ENCODE results near the gene SEPTIN8. TPM values are rescaled to one million over a fixed set of nuclear protein-coding genes. Genes with fewer than 3 reads are reported as not detected.

The SEPTIN8 gene
- polyA plus RNA-seq, 4 donors: 14.6 to 38.8 (median 26.3) TPM

- H3K27ac ChIP-seq (ENCODE audit: low read depth in 1 of 3, low read length in 2 of 3): no peak overlapping the region
- no peaks in the 10 kb centered on the region for H3K4me1 ChIP-seq (ENCODE audit: control insufficient read depth in 3 of 3, insufficient read depth in 2 of 3, low read depth in 1 of 3, low read length in 2 of 3)
- H3K27me3 ChIP-seq (ENCODE audit: control insufficient read depth in 3 of 3, insufficient read depth in 3 of 3, low read length in 3 of 3): no peaks in the 10 kb centered on the region
- no peaks in the 10 kb centered on the region for H3K36me3 ChIP-seq (ENCODE audit: control insufficient read depth in 3 of 3, insufficient read depth in 2 of 3, low read depth in 1 of 3, low read length in 3 of 3)
- peaks cover 0 to 7% of the 10 kb centered on the region in 2 donors for H3K9me3 ChIP-seq (ENCODE audit: control insufficient read depth in 2 of 2, insufficient read depth in 1 of 2, low read depth in 1 of 2, low read length in 1 of 2)
- 67 to 82% (median 78%) methylated on average over 2 of the region's 2 CpGs for WGBS, 3 donors
- no peak for DNase-seq
- no peak for FAIRE-seq
- H3K4me3 ChIP-seq (ENCODE audit: low read depth in 1 of 3, low read length in 3 of 3): no peak overlapping the region
Measured at GRCh38 chr5:132799392-132799791, 22.4 kb upstream of the SEPTIN8 start.

GRCh38 chr5:132797651-132798050 is 20.6 kb upstream of the SEPTIN8 start:
- no peaks in the 10 kb centered on the region for H3K36me3 ChIP-seq (ENCODE audit: control insufficient read depth in 3 of 3, insufficient read depth in 2 of 3, low read depth in 1 of 3, low read length in 3 of 3)
- H3K27me3 ChIP-seq (ENCODE audit: control insufficient read depth in 3 of 3, insufficient read depth in 3 of 3, low read length in 3 of 3): no peaks in the 10 kb centered on the region
- H3K4me3 ChIP-seq (ENCODE audit: low read depth in 1 of 3, low read length in 3 of 3): no peak overlapping the region
- WGBS, 3 donors: 67 to 91% (median 88%) methylated on average over 2 of the region's 2 CpGs
- H3K4me1 ChIP-seq (ENCODE audit: control insufficient read depth in 3 of 3, insufficient read depth in 2 of 3, low read depth in 1 of 3, low read length in 2 of 3): no peaks in the 10 kb centered on the region
- FAIRE-seq: no peak
- DNase-seq: no peak
- peaks cover 0 to 4% of the 10 kb centered on the region in 2 donors for H3K9me3 ChIP-seq (ENCODE audit: control insufficient read depth in 2 of 2, insufficient read depth in 1 of 2, low read depth in 1 of 2, low read length in 1 of 2)
- no peak overlapping the region for H3K27ac ChIP-seq (ENCODE audit: low read depth in 1 of 3, low read length in 2 of 3)

GRCh38 chr5:132791026-132791425 is 14.0 kb upstream of the SEPTIN8 start:
- no peaks in the 10 kb centered on the region for H3K27me3 ChIP-seq (ENCODE audit: control insufficient read depth in 3 of 3, insufficient read depth in 3 of 3, low read length in 3 of 3)
- no peaks in the 10 kb centered on the region for H3K9me3 ChIP-seq (ENCODE audit: control insufficient read depth in 2 of 2, insufficient read depth in 1 of 2, low read depth in 1 of 2, low read length in 1 of 2)
- no peak overlapping the region for H3K27ac ChIP-seq (ENCODE audit: low read depth in 1 of 3, low read length in 2 of 3)
- H3K36me3 ChIP-seq (ENCODE audit: control insufficient read depth in 3 of 3, insufficient read depth in 2 of 3, low read depth in 1 of 3, low read length in 3 of 3): no peaks in the 10 kb centered on the region
- FAIRE-seq (no peak), DNase-seq (no peak)
- WGBS, 3 donors: 96 to 98% (median 97%) methylated on average over 3 of the region's 3 CpGs
- no peaks in the 10 kb centered on the region for H3K4me1 ChIP-seq (ENCODE audit: control insufficient read depth in 3 of 3, insufficient read depth in 2 of 3, low read depth in 1 of 3, low read length in 2 of 3)
- H3K4me3 ChIP-seq (ENCODE audit: low read depth in 1 of 3, low read length in 3 of 3): no peak overlapping the region

- no peaks in the 10 kb centered on the region for H3K27me3 ChIP-seq (ENCODE audit: control insufficient read depth in 3 of 3, insufficient read depth in 3 of 3, low read length in 3 of 3)
- no peaks in the 10 kb centered on the region for H3K4me1 ChIP-seq (ENCODE audit: control insufficient read depth in 3 of 3, insufficient read depth in 2 of 3, low read depth in 1 of 3, low read length in 2 of 3)
- no peaks in the 10 kb centered on the region for H3K36me3 ChIP-seq (ENCODE audit: control insufficient read depth in 3 of 3, insufficient read depth in 2 of 3, low read depth in 1 of 3, low read length in 3 of 3)
- no peak for DNase-seq
- no peak overlapping the region for H3K4me3 ChIP-seq (ENCODE audit: low read depth in 1 of 3, low read length in 3 of 3)
- no peak for FAIRE-seq
- H3K27ac ChIP-seq (ENCODE audit: low read depth in 1 of 3, low read length in 2 of 3): no peak overlapping the region
- H3K9me3 ChIP-seq (ENCODE audit: control insufficient read depth in 2 of 2, insufficient read depth in 1 of 2, low read depth in 1 of 2, low read length in 1 of 2): no peaks in the 10 kb centered on the region
- WGBS, 3 donors: 66 to 77% (median 67%) methylated on average over 2 of the region's 2 CpGs
Measured at GRCh38 chr5:132790201-132790865, 13.3 kb upstream of the SEPTIN8 start.

GRCh38 chr5:132788990-132789886 is 12.2 kb upstream of the SEPTIN8 start:
- FAIRE-seq (no peak), DNase-seq (no peak)
- no peak overlapping the region for H3K27ac ChIP-seq (ENCODE audit: low read depth in 1 of 3, low read length in 2 of 3)
- H3K36me3 ChIP-seq (ENCODE audit: control insufficient read depth in 3 of 3, insufficient read depth in 2 of 3, low read depth in 1 of 3, low read length in 3 of 3): no peaks in the 10 kb centered on the region
- 84 to 91% (median 88%) methylated on average over 8 of the region's 8 CpGs for WGBS, 3 donors
- H3K9me3 ChIP-seq (ENCODE audit: control insufficient read depth in 2 of 2, insufficient read depth in 1 of 2, low read depth in 1 of 2, low read length in 1 of 2): no peaks in the 10 kb centered on the region
- no peaks in the 10 kb centered on the region for H3K27me3 ChIP-seq (ENCODE audit: control insufficient read depth in 3 of 3, insufficient read depth in 3 of 3, low read length in 3 of 3)
- H3K4me1 ChIP-seq (ENCODE audit: control insufficient read depth in 3 of 3, insufficient read depth in 2 of 3, low read depth in 1 of 3, low read length in 2 of 3): no peaks in the 10 kb centered on the region
- H3K4me3 ChIP-seq (ENCODE audit: low read depth in 1 of 3, low read length in 3 of 3): no peak overlapping the region

- no peaks in the 10 kb centered on the region for H3K4me1 ChIP-seq (ENCODE audit: control insufficient read depth in 3 of 3, insufficient read depth in 2 of 3, low read depth in 1 of 3, low read length in 2 of 3)
- WGBS, 3 donors: 82 to 95% (median 90%) methylated on average over 1 of the region's 1 CpG
- no peaks in the 10 kb centered on the region for H3K27me3 ChIP-seq (ENCODE audit: control insufficient read depth in 3 of 3, insufficient read depth in 3 of 3, low read length in 3 of 3)
- no peak for DNase-seq
- no peaks in the 10 kb centered on the region for H3K9me3 ChIP-seq (ENCODE audit: control insufficient read depth in 2 of 2, insufficient read depth in 1 of 2, low read depth in 1 of 2, low read length in 1 of 2)
- FAIRE-seq: no peak
- H3K27ac ChIP-seq (ENCODE audit: low read depth in 1 of 3, low read length in 2 of 3): no peak overlapping the region
- H3K4me3 ChIP-seq (ENCODE audit: low read depth in 1 of 3, low read length in 3 of 3): no peak overlapping the region
- no peaks in the 10 kb centered on the region for H3K36me3 ChIP-seq (ENCODE audit: control insufficient read depth in 3 of 3, insufficient read depth in 2 of 3, low read depth in 1 of 3, low read length in 3 of 3)
Measured at GRCh38 chr5:132788508-132788907, 11.5 kb upstream of the SEPTIN8 start.

- no peaks in the 10 kb centered on the region for H3K9me3 ChIP-seq (ENCODE audit: control insufficient read depth in 2 of 2, insufficient read depth in 1 of 2, low read depth in 1 of 2, low read length in 1 of 2)
- no peak for FAIRE-seq
- 94 to 100% (median 95%) methylated on average over 1 of the region's 1 CpG for WGBS, 3 donors
Measured at GRCh38 chr5:132787076-132787475, 10.0 kb upstream of the SEPTIN8 start.

GRCh38 chr5:132785864-132786263 is 8.8 kb upstream of the SEPTIN8 start:
- H3K27me3 ChIP-seq (ENCODE audit: control insufficient read depth in 3 of 3, insufficient read depth in 3 of 3, low read length in 3 of 3): no peaks in the 10 kb centered on the region
- DNase-seq (no peak), FAIRE-seq (no peak)
- no peaks in the 10 kb centered on the region for H3K9me3 ChIP-seq (ENCODE audit: control insufficient read depth in 2 of 2, insufficient read depth in 1 of 2, low read depth in 1 of 2, low read length in 1 of 2)
- H3K27ac ChIP-seq (ENCODE audit: low read depth in 1 of 3, low read length in 2 of 3): no peak overlapping the region
- WGBS, 3 donors: 89 to 96% (median 93%) methylated on average over 4 of the region's 4 CpGs
- H3K36me3 ChIP-seq (ENCODE audit: control insufficient read depth in 3 of 3, insufficient read depth in 2 of 3, low read depth in 1 of 3, low read length in 3 of 3): no peaks in the 10 kb centered on the region
- no peak overlapping the region for H3K4me3 ChIP-seq (ENCODE audit: low read depth in 1 of 3, low read length in 3 of 3)
- H3K4me1 ChIP-seq (ENCODE audit: control insufficient read depth in 3 of 3, insufficient read depth in 2 of 3, low read depth in 1 of 3, low read length in 2 of 3): no peaks in the 10 kb centered on the region

More at GRCh38 chr5:132787076-132787475, 10.0 kb upstream of the SEPTIN8 start:
- no peak for DNase-seq
- Histone ChIP-seq H3K36me3 (ENCODE audit: control insufficient read depth in 3 of 3, insufficient read depth in 2 of 3, low read depth in 1 of 3, low read length in 3 of 3) (no peaks in the 10 kb centered on the region), H3K27ac (ENCODE audit: low read depth in 1 of 3, low read length in 2 of 3) (no peak overlapping the region), H3K4me3 (ENCODE audit: low read depth in 1 of 3, low read length in 3 of 3) (no peak overlapping the region), H3K4me1 (ENCODE audit: control insufficient read depth in 3 of 3, insufficient read depth in 2 of 3, low read depth in 1 of 3, low read length in 2 of 3) (no peaks in the 10 kb centered on the region), H3K27me3 (ENCODE audit: control insufficient read depth in 3 of 3, insufficient read depth in 3 of 3, low read length in 3 of 3) (no peaks in the 10 kb centered on the region)

All from small intestine (tissue), 7 donors.